GM18951 (cell line): ENCODE measurements around the gene ULK4.

Experiments used
- POLR2A ChIP-seq: IDR thresholded peaks from 4 replicates; pipeline ENCODE4 v1.6.1; 2011; ENCODE audit warnings: mild to moderate bottlenecking; ENCODE audit not compliant: insufficient read length, insufficient read depth; ENCODE audit errors: extremely low read depth
- in situ Hi-C: fragments of 300-500 bp; cut with MboI; formaldehyde crosslinking; loops from one replicate; pipeline ENCODE4 v1.12.0; 2022; ENCODE audit warnings: low sequenced_read_pairs, mixed read lengths, inconsistent platforms; ENCODE audit not compliant: unreplicated experiment

Gene ULK4

DNA sequence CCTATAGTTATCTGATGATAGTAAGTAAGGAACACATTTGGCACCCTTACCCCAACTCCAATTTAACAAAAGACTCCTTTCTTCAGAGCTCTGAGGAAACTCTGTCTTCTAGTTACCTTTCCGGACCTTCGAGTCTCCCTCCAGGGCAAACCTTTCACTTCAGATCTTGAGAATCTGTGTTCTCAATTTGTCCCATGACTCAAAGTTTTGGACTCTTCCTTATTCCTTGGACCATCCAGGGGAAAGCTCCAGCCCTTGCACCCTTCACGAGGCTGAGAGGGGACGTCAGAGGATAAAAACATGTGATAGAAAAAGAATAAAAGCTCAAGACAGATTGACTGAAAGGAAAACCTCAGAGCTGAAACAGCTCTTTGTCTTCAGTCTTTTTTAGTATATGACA is 685.7 kb downstream of the ULK4 start:
- in situ Hi-C loops, result no loop called here
- no peak for TF ChIP-seq POLR2A

- no peak for TF ChIP-seq POLR2A
- in situ Hi-C loops, result no loop called here
These were observed 686.8 kb downstream of the ULK4 start for GRCh38 chr3:41274944-41275668.

DNA sequence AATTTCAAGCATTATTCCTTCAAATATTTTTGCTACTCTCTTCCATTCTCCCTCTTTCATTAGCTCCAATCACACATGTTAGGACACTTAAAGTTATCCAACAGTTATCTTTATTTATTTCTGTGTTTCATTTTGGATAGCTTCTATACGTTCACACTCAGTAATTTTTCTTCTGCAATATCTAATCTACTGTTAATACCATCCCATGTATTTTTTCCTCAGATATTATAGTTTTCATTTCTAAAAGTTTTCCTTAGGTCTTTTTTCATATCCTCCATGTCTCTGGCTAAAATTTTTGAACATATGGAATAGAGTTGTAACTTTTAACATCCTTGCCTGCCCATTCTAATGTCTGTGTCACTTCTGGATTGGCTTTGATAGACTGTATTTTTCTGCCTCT is 689.2 kb downstream of the ULK4 start:
- in situ Hi-C loops, result no loop called here

DNA sequence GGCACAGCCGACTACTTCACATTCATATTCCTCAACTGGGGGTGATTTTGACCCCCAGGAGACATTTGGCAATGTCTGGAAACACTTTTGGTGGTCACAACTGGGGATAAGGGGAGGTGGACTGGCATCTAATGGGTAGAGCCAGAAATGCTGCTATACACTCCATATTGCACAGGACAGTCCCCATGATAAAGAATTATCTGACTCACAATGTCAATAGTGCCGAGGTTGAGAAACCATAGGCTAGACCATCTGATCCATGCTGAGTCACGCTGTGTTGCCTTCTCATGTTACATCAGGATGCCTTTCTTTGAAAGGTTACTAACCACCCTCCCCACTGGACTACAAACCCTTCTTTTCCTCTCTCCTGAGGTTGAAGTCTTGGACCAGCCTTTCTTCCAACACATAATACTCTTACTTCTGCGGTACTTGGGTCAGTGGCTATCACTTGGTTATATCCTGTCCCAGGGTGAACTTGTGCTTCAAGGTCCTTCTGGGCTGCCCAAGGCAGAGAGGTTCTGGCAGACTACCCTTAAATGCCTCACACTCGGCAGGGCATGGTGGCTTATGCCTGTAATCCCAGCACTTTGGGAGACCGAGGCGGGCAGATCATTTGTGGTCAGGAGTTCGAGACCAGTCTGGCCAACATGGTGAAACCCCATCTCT is 693.8 kb downstream of the ULK4 start:
- in situ Hi-C loops, result no loop called here
- TF ChIP-seq POLR2A, result no peak

More for the DNA sequence above, 689.2 kb downstream of the ULK4 start:
- no peak for TF ChIP-seq POLR2A

DNA sequence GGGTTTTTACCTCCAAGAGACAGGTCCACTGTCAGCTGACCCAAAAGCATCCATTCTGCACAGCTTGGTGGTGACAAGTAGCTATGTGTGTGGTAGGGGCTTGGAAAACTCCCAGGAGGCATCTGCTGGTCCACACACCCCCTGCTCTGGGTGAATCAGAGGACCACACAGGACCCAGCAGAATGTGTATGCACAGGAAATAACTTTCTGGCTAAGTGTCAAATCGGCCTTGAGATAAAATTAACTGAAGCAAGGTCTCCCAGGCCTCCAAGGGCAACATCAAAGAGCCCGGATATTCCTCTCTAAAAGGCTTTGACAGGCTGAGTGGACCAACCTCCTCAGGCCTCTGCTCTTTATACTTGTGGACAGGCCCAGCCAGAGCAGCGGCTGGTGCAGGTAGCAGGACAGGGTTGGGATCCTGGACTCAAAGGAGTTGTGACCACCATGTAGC is 696.1 kb downstream of the ULK4 start:
- no peak for TF ChIP-seq POLR2A
- in situ Hi-C loops, result no loop called here

GRCh38 chr3:41265011-41265545 is 696.8 kb downstream of the ULK4 start:
- TF ChIP-seq POLR2A, result no peak
- in situ Hi-C loops, result no loop called here

GRCh38 chr3:41260063-41260450 is 701.8 kb downstream of the ULK4 start:
- in situ Hi-C loops, result no loop called here
- no peak for TF ChIP-seq POLR2A

DNA sequence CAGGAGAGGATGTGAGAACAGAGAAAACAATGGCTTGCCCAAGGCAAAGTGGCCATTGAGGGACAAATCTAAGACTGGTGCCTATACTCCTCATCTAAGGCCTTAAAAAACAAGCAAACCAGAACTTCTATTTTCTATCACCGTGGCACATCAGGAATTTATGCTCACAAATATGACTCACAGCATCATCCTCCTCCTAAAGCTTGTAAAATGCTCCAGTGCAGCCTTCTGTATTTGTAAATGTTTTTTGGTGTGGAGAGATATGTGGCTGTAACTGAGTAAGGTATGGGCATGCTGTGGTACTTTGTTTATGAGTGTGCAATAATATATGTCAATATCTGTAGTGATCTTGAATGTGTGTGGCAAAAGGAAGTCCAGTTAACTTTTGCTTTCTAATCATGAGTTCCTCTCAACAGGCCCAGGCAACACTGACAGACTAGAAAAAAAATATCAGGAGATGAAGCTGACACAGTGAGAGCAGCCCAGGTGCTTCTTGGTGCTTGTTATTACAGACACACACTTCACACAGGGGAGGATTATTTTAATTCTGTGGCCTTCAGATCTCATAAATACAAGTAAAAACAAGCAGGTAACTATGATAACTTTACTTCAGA is 702.3 kb downstream of the ULK4 start:
- in situ Hi-C loops, result no loop called here
- no peak for TF ChIP-seq POLR2A

GRCh38 chr3:41258239-41258800 is 703.6 kb downstream of the ULK4 start:
- in situ Hi-C loops, result no loop called here
- no peak for TF ChIP-seq POLR2A

DNA sequence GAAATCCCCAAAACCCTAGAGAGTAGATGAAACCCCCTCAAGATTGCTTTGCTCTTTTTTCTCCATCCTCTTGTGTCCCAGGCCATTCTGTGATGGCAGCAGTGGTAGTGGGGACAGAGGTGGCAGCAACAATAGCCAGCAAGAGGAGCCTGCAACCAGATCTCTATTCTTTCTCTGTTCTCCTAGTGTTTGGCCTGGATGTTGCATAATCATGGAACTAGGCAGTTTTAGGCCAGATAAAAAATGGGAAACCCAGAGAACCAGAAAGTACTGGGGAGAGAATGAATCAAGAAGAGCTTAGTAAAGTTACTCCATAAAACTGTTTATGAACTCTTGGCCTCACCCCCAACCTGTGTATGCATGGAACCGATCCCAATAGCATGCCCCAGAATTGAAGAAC is 710.3 kb downstream of the ULK4 start:
- in situ Hi-C loops, result no loop called here
- TF ChIP-seq POLR2A, result no peak

GRCh38 chr3:41250825-41251224 is 711.1 kb downstream of the ULK4 start:
- in situ Hi-C loops, result no loop called here
- TF ChIP-seq POLR2A, result no peak

DNA sequence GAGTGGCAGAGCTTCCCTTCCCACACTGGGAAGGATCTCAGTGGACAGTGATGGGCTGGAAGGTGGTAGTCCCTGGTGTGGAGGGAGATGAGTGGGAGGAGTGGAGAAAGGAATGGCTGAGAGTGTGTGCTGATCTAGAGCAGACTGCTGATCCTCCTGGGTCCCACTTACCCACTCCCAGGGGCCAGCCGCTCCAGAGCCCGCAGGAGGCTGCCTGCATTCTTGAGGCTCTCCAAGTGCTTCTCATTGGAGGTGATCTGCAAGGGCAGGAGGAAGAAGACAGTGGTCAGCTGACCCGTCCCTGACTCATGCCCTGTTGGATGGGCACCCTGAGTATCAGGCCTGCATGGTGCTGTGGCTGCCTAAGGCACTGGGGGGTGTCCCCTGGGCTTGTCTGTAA is 712.6 kb downstream of the ULK4 start:
- in situ Hi-C loops, result no loop called here
- TF ChIP-seq POLR2A, result no peak

- in situ Hi-C loops, result no loop called here
These were observed 713.4 kb downstream of the ULK4 start for GRCh38 chr3:41248525-41248924.

More at GRCh38 chr3:41248525-41248924, 713.4 kb downstream of the ULK4 start:
- TF ChIP-seq POLR2A, result no peak
